Left forelimb (tissue), 1 donor: ENCODE measurements around the gene MDH2.
A peak's percentile ranks its signal among the peaks of the same experiment; 100 is the strongest.
"Not testable (repeated sequence)": the region's sequence is repeated elsewhere in the genome, so short reads cannot be mapped to it uniquely, and the experiment has no call there.

ENCODE experiments used
- DNase-seq: peaks from one replicate; pipeline ENCODE4 v3.0.0-alpha.2; 2018; ENCODE audit warnings: low spot score

Gene MDH2, protein sequence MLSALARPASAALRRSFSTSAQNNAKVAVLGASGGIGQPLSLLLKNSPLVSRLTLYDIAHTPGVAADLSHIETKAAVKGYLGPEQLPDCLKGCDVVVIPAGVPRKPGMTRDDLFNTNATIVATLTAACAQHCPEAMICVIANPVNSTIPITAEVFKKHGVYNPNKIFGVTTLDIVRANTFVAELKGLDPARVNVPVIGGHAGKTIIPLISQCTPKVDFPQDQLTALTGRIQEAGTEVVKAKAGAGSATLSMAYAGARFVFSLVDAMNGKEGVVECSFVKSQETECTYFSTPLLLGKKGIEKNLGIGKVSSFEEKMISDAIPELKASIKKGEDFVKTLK

DNA sequence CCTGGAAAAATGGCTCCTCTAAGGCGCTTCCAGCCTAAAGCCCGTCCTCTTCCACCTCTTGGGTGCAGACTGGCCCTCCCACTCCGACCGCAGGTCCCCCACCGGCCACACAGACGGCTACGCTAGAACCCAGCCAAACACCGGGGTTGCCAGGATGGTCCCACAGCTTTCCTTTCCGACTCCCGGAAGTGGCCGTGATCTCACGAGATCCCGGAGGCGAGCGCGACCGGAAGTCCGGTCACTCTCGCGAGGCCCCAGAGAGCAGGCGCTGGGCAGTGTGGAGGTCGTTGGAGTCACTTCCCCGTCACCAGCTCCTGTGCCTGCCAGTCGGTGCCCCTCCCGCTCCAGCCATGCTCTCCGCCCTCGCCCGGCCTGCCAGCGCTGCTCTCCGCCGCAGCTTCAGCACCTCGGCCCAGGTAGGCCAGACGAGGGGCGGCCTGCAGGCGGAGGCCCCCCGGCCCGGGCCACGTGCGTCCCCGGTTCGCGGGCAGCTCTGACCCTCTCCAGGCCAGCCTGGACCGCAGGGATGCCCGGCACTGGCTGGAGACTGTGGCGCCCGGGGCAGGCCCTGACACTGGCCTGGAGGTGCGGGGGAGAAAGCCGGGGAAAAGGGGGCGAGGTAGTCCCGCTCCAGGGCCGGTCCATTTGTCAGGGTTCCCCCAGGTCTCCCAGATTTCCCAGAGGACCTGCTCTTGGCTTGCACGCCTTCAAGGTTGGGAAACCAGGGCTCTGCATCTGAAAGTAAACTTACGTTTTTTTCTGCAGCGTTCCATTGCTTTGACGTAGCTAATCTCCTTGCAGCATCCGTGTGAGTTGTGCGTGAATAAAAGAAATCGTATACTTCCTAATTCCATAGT is at the start of gene MDH2, which contains the start of gene STYXL1:
Gene MDH2 (plus strand): TSS at position 296 of the 857 bp plus-strand sequence. CDS start 55 bp downstream, at position 351.
Gene STYXL1 (minus strand): TSS at position 190 of the 857 bp plus-strand sequence. CDS start 17,477 bp downstream, outside the sequence.
- peak; percentile 95 for DNase-seq

GRCh38 chr7:76000566-76000965 is 47.3 kb upstream of the MDH2 start:
- no peak for DNase-seq

GRCh38 chr7:76002139-76002538 is 45.8 kb upstream of the MDH2 start:
- DNase-seq, result no peak

GRCh38 chr7:76002822-76003221 is 45.1 kb upstream of the MDH2 start:
- DNase-seq, result no peak

- no peak for DNase-seq
Measured at GRCh38 chr7:76003351-76003750, 44.6 kb upstream of the MDH2 start.

- DNase-seq, result not testable (repeated sequence)
Measured at GRCh38 chr7:76005004-76005403, 42.9 kb upstream of the MDH2 start.

DNA sequence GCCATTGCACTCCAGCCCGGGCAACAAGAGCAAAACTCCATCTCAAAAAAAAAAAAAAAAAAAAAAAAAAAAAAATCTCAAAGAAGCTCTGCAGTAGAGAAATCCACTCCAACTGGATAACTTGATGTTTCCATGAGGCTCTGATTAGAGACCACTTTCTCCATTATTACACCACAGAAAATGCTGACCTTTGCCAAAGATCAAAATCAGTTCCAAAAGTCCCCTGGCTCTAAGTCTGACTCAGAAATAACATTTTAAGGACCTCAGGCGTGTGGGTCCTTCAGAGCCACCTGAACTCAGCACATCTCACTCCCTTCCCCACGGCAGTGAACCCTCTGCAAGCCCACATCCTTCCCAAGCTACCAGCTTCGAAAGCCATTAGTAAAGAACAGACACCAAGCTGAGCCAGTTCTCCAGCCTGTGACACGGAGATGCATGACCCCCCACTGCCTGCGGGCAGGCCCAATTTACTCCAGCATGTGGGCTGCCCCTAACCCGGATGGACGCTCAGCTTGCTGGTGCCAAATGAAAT is 39.7 kb upstream of the MDH2 start:
- DNase-seq, result no peak

GRCh38 chr7:76009672-76010600 is 38.0 kb upstream of the MDH2 start:
- DNase-seq, result no peak

DNA sequence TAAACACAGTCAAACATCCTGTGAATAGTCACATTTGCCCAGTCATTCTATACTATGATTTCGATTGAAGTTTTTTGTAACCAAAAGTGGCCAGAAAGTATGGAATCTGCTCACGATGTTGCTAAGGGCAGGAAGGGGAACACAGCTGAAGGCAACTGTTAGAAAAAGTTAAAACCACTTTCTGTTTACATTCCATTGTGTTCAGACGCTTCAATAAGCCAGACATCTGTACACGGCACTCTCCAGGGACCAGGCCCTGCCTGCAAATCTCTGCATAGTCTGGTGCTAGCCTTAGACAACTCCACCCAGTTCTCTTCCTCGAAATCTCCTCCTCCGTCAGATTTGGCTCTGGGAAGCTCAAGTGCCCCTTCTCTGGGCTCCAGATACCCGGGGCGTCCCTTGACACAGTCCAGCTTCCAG is 36.5 kb upstream of the MDH2 start:
- DNase-seq, result no peak

DNA sequence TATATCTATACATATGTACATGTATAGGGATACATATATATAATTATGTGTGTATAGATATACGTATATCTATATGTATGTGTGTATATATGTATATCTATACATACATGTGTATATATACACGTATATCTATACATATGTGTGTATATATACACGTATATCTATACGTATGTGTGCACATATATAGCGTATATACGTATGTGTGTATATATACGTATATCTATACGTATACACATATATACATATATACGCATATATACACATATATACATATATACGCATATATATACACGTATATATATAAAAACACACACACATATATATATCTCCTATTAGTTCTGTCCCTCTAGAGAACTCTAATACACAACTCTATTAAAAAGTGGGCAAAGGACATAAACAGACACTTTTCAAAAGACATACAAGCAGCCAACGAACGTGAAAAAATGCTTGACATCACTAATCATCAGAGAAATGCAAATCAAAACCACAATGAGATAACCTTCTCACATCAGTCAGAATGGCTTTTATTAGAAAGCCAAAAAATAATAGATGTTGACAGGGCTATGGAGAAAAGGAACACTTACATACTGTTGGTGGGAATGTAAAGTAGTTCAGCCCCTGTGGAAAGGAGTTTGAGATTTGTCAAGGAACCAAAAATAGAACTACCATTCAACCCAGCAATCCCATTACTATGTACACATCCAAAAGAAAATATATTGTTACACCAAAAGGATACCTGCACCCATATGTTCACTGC is 31.5 kb upstream of the MDH2 start:
- no peak for DNase-seq

DNA sequence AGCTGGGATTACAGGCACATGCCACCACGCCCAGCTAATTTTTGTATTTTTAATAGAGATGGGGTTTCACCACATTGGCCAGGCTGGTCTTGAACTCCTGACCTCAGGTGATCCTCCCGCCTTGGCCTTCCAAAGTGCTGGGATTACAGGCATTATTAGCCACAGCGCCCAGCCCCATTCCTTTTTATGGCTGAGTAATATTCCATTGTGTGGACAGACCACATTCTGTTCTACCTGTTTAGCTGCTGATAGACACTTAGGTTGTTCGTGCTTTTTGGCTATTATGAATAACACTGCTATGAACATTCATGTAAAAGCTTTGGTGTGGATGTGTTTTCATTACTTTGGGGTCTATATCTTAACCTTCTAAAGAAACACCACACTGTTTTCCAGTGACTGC is 29.4 kb upstream of the MDH2 start:
- not testable (repeated sequence) for DNase-seq

GRCh38 chr7:76020031-76020714 is 27.7 kb upstream of the MDH2 start:
- DNase-seq, result peak; percentile 81

DNA sequence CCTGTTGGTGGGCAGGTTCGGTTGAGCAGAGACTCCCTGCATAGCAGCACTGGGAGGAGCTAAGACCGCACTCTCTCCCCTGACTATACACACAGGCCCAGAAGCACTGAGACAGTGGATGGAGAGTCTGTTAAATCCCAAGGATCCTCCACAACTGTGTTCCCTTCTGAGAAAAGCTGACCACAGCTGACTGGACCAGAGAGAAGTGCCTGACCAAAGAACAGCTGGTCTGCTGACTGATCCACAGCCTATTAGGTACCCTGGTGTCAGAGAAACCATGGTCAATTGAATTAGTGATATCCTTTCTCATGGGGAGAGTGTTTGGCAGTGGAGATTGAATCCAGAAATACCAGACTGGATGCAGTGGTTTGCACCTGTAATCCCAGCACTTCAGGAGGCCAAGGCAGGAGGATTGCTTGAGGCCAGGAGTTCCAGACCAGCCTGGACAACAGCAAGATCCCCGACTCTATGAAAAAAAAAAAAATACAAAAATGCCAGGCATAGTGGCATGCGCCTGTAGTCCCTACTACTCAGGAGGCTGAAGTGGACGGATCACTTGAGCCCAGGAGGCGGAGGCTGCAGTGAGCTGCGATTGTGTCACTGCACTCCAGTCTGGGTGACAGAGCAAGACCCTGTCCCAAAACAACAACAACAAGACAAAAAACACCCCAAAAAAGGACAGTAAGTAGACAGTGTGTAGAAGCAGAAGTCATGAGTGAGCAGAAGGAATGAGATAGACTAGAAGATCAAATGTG is 25.7 kb upstream of the MDH2 start:
- DNase-seq, result no peak

DNA sequence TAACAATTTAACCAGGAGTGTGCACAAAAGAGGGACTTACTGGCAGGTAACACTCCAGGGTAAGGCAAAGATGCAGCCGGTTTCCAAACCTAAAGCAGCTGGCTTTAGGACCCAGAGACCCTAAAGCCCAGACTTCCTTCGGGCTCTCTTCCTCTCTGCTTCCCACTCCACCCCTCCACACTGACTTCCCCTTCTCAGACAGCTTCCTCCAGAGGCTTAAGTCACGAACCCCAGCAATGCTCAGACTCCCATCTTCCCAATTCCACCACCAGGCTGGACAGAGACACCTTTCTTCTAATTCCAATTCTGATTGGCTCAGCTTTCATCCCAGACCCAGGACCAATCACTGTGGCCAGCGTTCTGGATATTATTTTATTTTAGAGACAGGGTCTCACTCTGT is 24.9 kb upstream of the MDH2 start:
- no peak for DNase-seq

DNA sequence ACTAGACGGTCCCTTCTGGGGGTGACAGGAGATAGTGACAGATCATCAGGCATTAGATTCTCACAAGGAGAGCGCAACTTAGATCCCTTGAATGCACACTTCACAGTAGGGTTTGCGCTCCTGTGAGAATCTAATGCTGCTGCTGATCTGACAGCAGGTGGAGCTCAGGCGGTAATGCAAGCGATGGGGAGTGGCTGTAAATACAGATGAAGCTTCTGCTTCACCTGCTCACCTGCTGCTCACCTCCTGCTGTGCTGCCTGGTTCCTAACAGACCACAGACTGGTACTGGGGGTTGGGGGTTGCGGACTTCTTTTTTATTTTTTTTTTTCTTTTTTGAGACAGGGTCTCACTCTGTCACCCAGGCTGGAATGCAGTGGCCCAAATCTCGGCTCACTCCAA is 18.2 kb upstream of the MDH2 start:
- not testable (repeated sequence) for DNase-seq

- no peak for DNase-seq
Measured at GRCh38 chr7:76031964-76032363, 15.9 kb upstream of the MDH2 start.

GRCh38 chr7:76037310-76037709 is 10.6 kb upstream of the MDH2 start:
- no peak for DNase-seq

DNA sequence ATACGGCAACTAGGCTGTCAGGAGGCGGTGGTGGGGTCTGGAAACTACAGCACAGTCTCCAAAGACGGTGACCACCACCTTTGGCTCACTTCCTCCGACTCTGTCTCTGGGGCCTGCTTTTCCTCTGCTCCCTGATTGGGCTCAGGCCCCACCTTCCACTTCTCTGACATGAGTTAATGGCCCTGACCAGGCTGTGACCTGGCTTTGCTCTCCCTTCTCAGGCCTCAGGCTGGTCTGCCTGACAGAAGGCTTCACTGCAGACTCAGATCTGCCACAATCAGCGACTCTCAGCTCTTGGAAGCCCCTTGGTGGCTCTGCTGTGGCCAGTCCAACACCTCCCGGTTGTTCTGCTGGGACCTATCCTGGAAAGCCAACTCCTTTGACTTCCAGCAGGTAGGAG is 7.8 kb upstream of the MDH2 start:
- no peak for DNase-seq

- DNase-seq, result no peak
Measured at GRCh38 chr7:76044375-76044865, 3.5 kb upstream of the MDH2 start.
